Measurements from ENCODE around the gene CRYL1.

CRYL1 gene

GRCh38 chr13:20415694-20416107 is 110.0 kb downstream of the CRYL1 start:
- no peak for TF ChIP-seq CTCF (IDR thresholded peaks at IDR 0.05; ENCODE audit: extremely low read depth, missing control alignments)
- DNase-seq (ENCODE audit: low spot score) = no peak

GRCh38 chr13:20415306-20415679 is 110.4 kb downstream of the CRYL1 start:
- TF ChIP-seq CTCF (IDR thresholded peaks at IDR 0.05; ENCODE audit: extremely low read depth, missing control alignments) = no peak
- no peak for DNase-seq (ENCODE audit: low spot score)

GRCh38 chr13:20414546-20415305 is 110.9 kb downstream of the CRYL1 start:
- DNase-seq (ENCODE audit: low spot score) = no peak
- TF ChIP-seq CTCF (IDR thresholded peaks at IDR 0.05; ENCODE audit: extremely low read depth, missing control alignments) = no peak

GRCh38 chr13:20412691-20413355 is 112.8 kb downstream of the CRYL1 start:
- TF ChIP-seq CTCF (IDR thresholded peaks at IDR 0.05; ENCODE audit: extremely low read depth, missing control alignments) = no peak
- DNase-seq (ENCODE audit: low spot score) = no peak

GRCh38 chr13:20411638-20412342 is 113.9 kb downstream of the CRYL1 start:
- no peak for TF ChIP-seq CTCF (IDR thresholded peaks at IDR 0.05; ENCODE audit: extremely low read depth, missing control alignments)
- peak; percentile 82 for DNase-seq (ENCODE audit: low spot score)

- no peak for DNase-seq (ENCODE audit: low spot score)
- TF ChIP-seq CTCF (IDR thresholded peaks at IDR 0.05; ENCODE audit: extremely low read depth, missing control alignments) = no peak
Observed at GRCh38 chr13:20410726-20411125, 114.9 kb downstream of the CRYL1 start.

GRCh38 chr13:20408181-20408580 is 117.5 kb downstream of the CRYL1 start:
- TF ChIP-seq CTCF (IDR thresholded peaks at IDR 0.05; ENCODE audit: extremely low read depth, missing control alignments) = no peak
- no peak for DNase-seq (ENCODE audit: low spot score)
